HG02678 (cell line): ENCODE measurements around the gene NAA40.

Experiments used
- ATAC-seq: cut with Tn5 transposase; IDR thresholded peaks from one replicate; pipeline ENCODE4 v1.9.1; 2021; ENCODE audit warnings: mild to moderate bottlenecking, moderate library complexity; ENCODE audit not compliant: unreplicated experiment

Gene NAA40

GRCh38 chr11:63938479-63939396 lies at the start of gene NAA40:
Gene NAA40, plus strand, starts transcription at chr11:63939002. Its CDS starts 95 bp downstream, at chr11:63939097.
- peak; percentile 94 for ATAC-seq

GRCh38 chr11:63889344-63889743 lies 49.5 kb upstream of the NAA40 start:
- no peak for ATAC-seq

DNA sequence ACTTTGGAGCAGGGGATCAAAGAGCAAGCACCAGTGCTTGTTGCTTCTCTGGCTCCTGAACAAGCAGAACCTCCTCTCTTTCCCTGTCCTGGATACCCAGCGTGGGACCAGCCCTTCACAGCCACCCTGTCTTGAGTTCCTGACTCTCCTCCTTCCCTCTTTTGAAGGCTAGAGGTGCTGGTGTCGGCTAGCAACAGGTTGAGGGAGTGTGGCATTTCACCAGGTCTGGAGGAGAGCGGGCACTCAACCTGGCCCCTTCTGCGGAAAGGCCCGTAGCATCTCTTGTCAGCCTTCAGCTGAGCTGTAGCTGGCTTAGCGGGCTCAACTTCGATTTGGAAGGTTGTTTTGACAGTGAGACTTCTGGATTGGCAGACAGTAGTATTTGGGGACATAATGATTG lies 48.4 kb upstream of the NAA40 start:
- no peak for ATAC-seq

GRCh38 chr11:63892228-63892627 lies 46.6 kb upstream of the NAA40 start:
- no peak for ATAC-seq

DNA sequence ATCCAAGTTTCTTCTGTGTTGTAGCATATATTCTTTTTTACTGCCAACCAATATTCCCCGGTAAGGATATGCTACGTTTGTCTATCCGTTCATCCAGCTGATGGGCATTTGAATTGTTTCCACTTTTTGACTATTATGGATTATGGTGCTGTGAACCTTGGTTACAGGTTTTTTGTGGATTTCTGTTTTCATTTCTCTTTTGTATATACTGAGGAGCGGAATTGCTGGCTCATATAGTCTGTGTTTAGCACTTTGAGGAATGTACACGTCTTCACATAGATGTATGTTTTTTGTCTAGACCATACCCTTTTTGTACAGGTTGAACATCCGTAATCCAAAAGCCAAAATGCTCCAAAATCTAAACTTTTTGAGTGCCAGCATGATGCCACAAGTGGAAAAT lies 45.4 kb upstream of the NAA40 start:
- ATAC-seq = no peak

- ATAC-seq = no peak
Observed at GRCh38 chr11:63896071-63896470, 42.7 kb upstream of the NAA40 start.

GRCh38 chr11:63897459-63898146 lies 41.2 kb upstream of the NAA40 start:
- no peak for ATAC-seq

DNA sequence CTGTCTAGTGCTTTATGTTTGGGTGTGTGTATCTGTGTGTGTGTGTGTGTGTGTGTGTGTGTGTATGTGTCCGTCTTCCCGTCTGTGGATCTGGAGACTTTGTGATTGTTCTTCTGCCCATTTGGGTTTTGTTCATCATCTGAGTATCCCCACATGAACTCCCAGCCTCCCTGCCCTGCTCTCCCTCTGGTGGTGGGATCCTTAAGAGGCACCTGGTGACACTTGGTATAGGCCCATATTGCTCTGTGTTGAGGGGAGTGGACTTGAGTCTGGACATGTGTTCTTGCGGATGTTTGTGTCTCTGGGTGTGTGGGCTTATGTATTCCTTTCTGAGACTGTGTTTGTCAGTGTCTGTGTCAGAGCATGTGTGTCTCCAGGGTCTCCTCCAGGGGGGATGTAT lies 37.1 kb upstream of the NAA40 start:
- ATAC-seq = no peak

- ATAC-seq = no peak
Observed at GRCh38 chr11:63903884-63904283, 34.9 kb upstream of the NAA40 start.

DNA sequence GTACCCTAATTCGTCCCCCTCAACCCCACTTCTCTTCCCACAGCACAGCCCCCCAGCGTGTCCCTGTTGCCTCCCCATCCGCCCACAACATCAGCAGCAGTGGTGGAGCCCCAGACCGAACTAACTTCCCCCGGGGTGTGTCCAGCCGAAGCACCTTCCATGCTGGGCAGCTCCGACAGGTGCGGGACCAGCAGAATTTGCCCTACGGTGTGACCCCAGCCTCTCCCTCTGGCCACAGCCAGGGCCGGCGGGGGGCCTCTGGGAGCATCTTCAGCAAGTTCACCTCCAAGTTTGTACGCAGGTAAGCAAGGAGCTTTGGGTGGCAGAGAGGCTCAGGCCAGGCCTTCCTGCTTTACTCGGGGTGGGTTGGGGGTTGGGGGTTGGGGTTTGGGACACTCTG lies 34.1 kb upstream of the NAA40 start:
- ATAC-seq = no peak

GRCh38 chr11:63905179-63905578 lies 33.6 kb upstream of the NAA40 start:
- no peak for ATAC-seq

- no peak for ATAC-seq
Observed at GRCh38 chr11:63906087-63906486, 32.7 kb upstream of the NAA40 start.

GRCh38 chr11:63906585-63906984 lies 32.2 kb upstream of the NAA40 start:
- no peak for ATAC-seq

GRCh38 chr11:63907063-63907462 lies 31.7 kb upstream of the NAA40 start:
- ATAC-seq = no peak

GRCh38 chr11:63907808-63908530 lies 30.8 kb upstream of the NAA40 start:
- no peak for ATAC-seq

GRCh38 chr11:63908631-63909401 lies 30.0 kb upstream of the NAA40 start:
- no peak for ATAC-seq

DNA sequence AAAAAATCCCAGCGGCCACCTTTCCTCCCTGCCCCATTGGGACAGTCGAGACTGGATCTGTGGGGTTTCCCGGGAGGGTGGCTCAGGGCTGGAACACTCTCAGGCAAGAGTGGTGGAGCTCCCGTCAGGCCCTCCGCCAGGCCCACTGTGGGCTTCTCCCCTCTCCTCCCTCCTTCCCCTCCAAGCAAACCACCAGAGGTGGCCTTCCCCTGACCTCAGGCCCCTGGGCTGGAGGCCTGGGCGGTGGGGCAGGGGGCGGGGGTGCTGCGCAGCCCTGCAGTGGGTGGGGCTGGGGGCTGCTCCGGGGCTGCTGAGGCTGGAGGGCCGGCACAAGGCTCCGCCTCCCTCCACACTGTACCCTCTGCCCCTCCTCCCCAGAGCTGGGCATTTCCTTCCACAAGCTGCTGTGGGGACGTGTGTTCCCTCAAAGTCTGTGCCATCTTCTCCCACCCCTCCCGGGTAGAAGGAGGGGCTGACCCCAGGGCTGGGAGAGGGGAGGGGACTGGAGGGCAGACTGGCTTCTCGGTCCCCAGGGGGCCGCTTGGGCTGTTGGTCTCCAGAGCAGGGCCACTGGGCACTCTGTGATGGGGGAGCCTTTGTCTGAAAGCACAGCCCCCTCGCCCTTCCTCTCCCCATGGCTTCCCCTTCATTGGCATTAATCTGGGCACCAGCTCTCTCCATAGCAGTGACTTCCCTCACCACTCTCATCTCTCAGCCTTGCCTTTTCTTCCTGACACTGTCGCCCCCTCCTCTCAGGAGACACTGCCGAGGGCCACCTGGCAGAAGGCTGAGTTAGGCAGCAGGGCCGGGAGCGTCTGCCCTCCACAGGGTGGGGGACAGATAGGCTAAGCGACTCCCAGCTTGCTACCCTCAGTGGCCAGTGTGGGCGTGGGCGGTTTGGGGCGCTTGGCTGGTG lies 29.0 kb upstream of the NAA40 start:
- ATAC-seq = no peak

- no peak for ATAC-seq
Observed at GRCh38 chr11:63910675-63911074, 28.1 kb upstream of the NAA40 start.

GRCh38 chr11:63911440-63911839 lies 27.4 kb upstream of the NAA40 start:
- no peak for ATAC-seq

- no peak for ATAC-seq
Observed at GRCh38 chr11:63911876-63912275, 26.9 kb upstream of the NAA40 start.
